GM19043 (cell line): ENCODE data around the gene ZG16.
"Not testable (repeated sequence)": the region's sequence is repeated elsewhere in the genome, so short reads cannot be mapped to it uniquely, and the experiment has no call there.

Experiments
- ATAC-seq: cut with Tn5 transposase; IDR thresholded peaks from one replicate; pipeline ENCODE4 v1.9.1; 2021; ENCODE audit warnings: low read depth; ENCODE audit not compliant: unreplicated experiment

Gene ZG16, protein sequence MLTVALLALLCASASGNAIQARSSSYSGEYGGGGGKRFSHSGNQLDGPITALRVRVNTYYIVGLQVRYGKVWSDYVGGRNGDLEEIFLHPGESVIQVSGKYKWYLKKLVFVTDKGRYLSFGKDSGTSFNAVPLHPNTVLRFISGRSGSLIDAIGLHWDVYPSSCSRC

DNA sequence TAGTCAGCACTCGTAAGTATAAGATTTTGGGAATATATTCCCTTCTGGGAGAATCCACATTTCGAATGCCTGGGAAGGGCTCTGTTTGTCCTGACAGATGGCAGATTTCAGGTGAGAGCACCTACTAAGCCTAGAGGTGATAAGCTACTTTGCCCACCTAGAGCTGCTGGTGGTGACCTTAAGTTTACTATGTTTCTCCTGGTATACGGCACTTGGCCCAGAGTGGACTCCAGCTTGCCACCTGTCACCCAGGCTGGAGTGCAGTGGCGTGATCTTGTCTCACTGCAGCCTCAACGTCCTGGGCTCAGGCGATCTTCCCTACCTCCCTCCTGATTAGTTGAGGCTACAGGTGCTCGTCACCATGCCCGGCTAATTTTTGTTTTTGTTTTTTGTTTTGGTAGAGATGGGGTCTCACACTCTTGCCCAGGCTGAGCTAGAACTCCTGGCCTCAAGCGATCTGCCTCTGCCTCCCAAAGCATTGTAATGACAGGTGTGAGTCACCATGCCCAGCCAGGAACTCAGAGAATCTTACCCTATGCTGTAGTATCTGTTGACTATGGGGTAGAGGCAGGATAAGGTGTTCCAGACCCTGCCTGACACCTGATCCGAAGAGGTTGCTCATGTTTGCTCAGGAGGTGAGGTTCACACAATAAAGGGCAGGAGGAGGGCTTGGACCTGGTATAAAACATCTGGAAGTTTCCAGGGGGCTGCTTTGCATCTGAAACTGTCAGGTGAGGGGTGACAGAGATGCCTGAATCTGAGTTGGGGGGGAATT lies at the start of gene ZG16:
ZG16 (plus strand) TSS at position 681 of the 775 bp plus-strand sequence. CDS start 1,011 bp downstream, outside the sequence.
- ATAC-seq: no peak

DNA sequence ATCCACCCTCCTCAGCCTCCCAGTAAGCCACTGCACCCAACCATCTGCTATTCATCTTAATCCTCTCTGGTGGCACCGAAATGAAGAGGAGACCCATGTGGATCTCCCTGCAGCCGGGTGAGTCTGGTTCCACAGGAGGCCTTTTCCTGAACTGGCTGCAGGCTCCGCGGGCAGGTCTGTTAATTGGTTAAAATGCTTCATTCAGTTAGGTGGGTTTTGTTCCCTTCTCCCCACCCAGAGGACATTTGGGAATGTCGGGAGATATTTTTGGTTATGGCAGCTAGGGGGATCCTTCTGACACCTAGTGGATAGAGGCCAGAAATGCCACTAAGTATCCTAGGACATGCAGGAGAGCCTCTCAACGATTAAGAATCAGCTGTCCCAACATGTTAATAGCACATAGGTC lies 48.9 kb upstream of the ZG16 start:
- ATAC-seq: no peak

DNA sequence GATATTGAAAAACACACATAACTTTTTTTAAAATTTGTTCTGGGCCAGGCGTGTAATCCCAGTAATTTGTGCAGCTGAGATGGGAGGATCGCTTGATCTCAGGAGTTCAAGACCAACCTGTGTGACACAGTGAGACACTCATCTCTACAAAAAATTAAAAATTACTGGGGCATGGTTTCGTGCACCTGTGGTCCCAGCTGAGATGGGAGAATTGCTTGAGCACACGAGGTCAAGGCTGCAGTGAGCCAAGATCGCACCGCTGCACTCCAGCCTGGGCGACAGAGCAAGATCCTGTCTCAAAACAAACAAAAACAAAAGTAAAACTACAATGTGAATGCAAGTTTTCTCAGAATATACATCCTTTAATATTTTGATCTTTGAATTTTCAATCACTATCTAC lies 47.4 kb upstream of the ZG16 start:
- no peak for ATAC-seq

DNA sequence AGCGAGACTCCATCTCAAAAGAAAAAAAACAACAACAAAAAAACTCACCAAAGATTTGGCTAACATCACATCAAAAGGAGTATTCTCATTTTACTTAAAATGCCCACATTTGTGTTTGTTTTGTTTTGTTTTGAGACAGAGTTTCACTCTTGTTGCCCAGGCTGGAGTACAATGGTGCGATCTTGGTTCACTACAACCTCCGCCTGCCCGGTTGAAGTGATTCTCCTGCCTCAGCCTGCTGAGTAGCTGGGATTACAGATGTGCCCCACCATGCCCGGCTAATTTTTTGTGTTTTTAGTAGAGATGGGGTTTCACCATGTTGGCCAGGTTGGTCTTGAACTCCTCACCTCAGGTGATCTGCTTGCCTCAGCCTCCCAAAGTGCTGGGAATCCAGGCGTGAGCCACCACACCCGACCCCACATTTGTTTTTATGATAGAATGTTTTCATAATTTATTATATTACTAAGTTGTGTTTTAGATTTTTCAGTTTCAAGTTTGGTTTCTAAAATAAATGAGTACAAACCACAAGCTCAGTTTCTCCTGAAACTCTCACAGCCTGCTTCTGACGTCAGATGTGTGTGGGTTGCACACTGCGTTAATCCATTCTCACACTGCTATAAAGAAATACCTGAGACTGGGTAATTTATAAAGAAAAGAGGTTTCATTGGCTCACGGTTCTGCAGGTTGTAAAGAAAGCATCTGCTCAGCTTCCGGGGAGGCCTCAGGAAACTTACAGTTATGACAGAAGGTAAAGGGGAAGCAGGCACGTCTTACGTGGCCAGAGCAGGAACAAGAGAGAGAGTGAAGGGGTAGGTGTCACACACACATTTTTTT lies 46.1 kb upstream of the ZG16 start:
- ATAC-seq: not testable (repeated sequence)

DNA sequence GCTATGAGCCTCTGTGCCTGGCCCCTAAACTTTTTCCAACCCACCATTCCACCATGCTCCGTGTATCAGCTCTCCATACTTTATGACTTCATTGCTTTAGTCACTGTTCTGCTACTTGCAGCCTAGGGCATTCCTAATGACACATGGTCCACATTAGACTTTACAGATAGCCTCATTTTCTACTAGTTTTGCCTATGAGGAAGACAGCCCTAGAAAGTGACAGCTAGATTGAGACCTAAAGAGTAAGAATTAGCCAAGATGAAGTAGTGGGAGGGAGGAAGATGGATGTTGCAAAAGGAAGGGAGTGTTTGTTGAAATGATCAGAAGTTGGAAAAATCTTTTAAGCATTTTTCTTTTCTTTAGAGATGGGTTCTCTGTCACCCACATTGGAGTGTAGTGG lies 43.3 kb upstream of the ZG16 start:
- no peak for ATAC-seq

DNA sequence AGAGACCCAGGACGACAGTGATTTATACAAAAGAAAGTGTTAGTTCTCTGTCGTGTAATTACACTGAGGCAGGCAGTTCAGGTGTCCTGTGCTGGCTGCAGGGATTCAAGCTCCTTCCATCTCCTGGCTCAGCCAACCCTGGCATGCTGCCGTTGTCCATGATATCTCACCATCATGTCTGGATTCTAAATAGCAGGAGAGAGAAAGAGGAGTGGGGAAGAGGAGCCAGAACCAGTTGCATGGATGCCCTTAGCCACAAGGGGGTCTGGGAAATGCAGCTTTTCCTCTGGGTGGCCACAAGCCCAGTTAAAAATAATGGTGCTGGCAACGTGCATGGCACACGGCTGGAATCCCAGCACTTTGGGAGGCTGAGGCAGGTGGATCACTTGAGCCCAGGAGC lies 41.9 kb upstream of the ZG16 start:
- no peak for ATAC-seq

DNA sequence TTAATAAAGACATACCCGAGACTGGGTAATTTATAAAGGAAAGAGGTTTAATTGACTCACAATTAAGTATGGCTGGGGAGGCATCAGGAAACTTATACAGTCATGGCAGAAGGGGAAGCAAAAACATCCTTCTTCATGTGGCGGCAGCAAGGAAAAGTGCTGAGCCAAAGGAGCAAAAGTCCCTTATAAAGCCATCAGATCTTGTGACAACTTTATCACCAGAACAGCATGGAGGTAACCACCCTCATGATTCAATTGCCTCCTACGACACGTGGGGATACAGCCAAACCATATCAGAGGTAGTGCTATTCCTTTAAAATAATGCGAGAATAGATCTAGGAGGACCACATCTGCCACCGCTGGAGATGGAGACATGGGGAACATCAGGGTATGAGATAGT lies 41.3 kb upstream of the ZG16 start:
- ATAC-seq: no peak

DNA sequence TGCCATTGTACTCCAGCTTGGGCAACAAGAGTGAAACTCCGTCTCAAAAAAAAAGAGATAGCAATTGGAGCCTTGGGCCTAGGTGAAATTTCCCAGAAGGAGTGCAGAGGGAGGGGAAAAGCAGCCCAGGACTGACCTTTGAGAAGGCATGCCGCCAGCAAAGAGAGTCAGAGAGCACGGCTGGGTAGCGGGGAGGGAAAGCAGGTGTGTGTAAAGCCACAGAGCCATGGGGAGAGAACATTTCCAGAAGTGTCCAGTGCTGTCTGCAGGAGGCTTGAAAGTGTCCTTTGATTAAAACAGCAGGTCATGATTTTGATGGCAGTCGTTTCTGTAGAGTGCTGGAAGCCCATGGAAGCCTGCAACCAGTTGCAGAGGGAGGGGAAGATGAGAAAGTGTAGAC lies 40.3 kb upstream of the ZG16 start:
- ATAC-seq: no peak

DNA sequence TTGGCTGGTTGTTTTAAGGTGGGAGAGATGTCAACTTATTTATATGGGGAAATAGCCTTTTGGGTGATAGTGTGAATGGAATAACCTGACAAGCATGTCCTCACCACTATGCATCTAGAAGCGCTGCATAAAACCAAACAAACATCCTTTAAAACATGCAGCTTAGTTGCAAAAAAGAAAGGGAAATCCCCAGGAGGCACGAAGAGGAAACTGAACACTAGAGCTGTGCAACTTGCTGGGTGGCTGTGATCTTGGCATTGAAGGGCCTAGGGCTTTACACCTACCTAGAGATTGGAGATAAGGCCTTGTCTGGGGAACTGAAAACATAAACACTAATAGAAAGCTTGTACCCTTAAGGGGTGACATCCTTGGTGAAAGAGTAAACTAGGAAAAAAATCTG lies 39.5 kb upstream of the ZG16 start:
- no peak for ATAC-seq

DNA sequence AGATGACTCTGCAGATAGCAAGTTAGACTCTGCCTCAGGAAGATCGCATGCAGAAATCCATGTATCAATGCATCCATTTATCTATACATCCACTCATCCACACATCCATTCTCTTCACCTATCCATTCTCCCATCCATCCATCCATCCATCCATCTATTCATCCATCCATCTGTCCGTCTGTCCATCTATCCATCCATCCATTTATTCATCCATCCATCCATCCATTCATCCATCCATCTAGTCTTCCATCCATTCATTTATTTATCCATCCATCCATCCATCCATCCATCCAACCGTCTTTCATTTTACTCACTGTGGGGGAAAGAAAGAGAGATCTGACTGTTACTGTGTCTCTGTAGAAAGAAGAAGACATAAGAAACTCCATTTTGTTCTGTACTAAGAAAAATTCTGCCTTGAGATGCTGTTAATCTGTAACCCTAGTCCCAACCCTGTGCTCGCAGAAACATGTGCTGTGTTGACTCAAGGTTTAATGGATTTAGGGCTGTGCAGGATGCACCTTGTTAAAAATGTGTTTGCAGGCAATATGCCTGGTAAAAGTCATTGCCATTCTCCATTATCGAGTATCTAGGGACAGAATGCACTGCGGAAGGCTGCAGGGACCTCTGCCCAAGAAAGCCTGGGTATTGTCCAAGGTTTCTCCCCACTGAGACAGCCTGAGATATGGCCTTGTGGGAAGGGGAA lies 38.0 kb upstream of the ZG16 start:
- not testable (repeated sequence) for ATAC-seq

DNA sequence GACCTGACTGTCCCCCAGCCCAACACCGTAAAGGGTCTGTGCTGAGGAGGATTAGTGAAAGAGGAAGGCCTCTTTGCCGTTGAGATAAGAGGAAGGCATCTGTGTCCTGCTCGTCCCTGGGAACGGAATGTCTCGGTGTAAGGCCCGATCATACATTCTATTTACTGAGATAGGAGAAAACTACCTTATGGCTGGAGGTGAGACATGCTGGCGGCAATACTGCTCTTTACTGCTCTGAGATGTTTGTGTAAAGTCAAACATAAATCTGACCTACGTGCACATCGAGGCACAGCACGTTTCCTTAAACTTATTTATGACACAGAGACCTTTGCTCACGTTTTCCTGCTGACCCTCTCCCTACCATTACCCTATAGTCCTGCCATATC lies 37.4 kb upstream of the ZG16 start:
- not testable (repeated sequence) for ATAC-seq

DNA sequence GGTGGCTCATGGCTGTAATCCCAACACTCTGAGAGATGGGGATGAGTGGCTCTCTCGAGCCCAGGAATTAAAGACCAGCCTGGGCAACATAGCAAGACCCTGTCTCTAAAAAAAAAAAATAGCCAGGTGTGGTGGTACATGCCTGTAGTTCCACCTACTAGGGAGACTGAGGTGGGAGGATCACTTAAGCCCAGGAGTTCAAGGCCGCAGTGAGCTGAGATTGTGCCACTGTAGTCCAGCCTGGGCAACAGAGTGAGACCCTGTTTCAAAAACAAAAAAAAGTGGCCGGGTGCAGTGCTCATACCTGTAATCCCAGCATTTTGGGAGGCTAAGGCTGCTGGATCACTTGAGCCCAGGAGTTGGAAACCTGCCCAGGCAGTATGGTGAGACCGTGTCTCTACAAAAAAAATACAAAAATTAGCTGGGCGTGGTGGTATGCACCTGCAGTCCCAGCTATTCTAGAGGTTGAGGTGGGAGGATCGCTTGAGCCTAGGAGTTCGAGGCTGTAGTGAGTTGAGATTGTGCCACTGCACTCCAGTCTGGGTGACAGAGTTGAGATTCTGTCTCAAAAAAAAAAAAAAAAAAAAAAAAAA lies 35.3 kb upstream of the ZG16 start:
- ATAC-seq: no peak

DNA sequence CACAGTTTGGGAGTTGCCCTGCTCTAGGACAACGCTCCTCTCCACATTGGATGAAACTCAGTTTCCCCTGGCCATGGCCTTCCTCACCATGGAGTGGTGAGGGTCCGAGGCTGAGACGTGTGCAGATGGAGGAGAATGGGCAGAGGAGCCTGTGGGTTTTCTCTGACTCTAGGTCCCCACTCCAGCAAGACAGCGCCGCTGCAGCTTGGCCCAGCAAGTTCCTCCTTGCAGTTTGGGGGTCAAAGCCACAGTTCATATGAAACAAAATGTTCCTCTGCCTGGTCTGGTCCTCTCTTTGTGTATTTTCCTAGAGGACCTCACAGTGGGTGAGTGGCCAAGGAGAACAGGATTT lies 34.6 kb upstream of the ZG16 start:
- ATAC-seq: no peak

DNA sequence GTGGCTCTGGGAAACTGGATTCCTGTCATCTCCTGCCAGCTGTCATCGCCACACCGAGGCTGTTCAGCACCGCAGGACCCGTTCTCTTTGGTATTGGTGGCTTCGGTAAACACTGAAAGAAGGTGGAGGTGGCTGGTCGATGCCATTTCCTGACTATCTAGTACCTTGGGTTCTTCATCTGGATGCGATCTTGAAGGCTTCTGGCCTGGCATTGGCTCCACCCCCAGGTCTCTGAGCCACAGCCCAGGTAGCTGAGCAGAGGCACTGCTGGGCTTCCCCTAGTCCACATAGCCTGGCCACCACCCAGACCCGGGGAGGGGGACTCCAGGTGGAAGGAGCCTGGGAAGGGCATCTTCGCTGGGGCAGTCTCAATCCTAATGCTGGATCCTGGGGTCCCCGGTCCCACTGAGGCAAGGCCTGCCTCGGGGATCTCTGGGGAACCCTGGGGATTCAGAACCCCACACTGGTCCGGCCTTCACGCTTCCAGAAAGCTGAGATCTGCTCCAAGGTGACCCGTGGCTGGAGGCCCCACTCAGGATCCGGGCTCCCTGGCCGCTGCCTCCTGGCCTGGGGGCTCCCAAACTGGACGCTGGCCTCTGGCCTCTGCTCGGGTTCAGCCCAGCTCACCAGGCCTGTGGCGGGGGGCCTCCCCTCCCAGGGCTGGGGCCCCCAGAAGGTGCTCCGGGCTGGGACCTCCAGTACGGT lies 34.1 kb upstream of the ZG16 start:
- ATAC-seq: no peak

DNA sequence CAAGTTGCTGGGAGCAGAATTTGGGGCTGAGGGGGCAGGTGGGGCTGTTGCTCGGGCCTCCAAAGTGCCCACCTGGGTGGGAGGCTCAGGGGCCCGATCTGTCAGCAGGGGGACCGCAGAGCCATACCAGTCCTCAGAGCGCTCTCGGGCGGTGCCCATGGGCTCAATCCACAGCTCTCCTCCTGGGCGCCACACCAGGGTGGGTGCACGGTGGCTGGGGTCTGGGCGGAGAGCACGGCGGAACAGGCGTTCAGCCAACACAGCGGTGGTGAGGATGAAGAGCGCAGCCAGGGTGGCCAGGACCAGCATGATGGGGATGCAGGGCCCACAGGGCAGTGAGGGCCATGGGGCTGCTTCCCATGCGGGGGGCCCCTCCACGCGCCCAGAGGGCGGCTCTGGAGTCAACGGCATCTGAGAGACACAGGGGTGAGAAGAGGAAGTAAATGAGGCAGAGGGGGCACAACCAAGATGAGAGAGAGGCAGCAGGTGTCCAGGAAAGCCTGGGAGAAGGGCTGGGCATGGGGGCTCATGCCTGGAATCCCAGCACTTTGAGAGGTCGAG lies 33.4 kb upstream of the ZG16 start:
- ATAC-seq: no peak

DNA sequence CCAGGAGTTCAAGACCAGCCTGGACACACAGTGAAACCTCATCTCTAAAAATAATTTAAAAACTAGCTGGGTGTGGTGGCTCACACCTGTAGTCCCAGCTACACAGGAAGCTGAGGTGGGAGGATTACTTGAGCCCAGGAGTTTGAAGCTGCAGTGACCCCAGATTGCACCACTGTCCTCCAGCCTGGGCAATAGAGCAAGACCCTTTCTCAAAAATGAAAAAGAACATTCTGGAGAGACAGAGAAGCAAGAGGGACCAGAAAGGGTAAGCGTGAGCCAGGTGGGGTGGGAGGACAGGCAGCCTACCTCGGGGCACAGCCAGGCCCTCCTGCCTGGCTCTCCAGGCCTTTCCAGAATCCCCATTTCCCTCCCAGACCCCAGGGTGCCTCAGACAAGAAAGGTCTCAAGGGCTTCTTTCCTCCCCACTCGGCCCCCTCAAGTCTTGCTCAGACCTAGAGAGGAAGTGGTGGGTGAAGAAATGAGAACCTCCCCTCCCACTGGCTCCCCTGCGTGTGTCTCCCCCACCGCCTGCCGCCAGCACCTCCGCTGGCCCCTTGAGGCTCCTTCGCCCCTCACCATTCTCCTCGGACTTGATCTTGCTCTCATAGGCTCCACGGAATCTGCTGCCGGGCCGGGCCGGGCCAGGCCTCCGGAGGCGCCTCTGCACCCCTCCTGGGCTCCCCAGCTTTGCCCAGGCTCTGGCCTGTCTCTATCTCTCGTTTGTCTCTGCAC lies 32.8 kb upstream of the ZG16 start:
- peak; percentile 28 for ATAC-seq

DNA sequence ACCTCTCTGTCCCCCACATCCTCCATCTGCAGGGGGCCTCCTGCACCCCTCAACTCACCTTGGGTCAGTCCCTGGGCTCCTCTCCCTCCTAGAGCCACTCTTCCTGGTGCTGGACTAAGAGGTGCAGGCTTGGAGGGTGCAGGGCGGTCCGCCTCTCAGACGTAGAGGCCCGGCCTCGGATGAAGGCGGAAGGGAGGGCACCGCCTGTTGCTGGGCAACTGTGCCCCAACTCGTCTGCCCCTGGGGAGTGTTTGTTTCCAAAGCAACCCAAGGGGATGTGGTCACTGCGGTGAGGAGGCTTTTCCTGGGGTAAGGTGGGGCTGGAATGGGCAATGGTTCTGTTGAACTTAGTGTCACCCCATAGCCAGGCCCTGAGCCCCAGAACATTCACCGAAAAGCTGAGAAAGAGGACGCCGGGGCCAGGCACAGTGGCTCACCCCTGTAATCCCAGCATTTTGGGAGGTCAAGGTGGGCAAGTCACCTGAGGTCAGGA lies 32.2 kb upstream of the ZG16 start, which contains the start of gene C16orf54:
C16orf54 (minus strand) TSS at position 138 of the 493 bp plus-strand sequence. CDS start 1,039 bp downstream, outside the sequence.
- peak; percentile 73 for ATAC-seq

DNA sequence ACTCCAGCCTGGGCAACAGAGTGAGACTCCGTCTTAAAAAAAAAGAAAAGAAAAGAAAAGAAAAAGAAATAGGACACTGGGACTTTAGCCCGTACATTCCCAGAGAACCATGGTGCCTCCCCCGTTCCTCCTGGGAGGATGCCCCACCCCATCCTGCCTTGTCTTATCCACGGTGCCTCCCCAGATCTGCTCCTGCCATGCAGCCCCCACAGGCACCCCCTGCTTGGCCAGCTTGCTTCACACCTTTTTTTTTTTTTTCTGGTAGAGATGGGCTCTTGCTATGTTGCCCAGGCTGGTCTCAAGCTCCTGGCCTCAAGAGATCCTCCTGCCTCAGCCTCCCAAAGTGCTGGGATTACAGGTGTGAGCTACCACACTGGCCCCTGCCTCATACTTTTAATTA lies 31.5 kb upstream of the ZG16 start:
- ATAC-seq: not testable (repeated sequence)
